Inferior parietal cortex (tissue), 1 donor: Measurements from ENCODE around the gene KCNA4.
"Not testable (repeated sequence)": the region's sequence is repeated elsewhere in the genome, so short reads cannot be mapped to it uniquely, and the experiment has no call there.

Experiments
- DNase-seq: peaks from one replicate; pipeline ENCODE4 v3.0.0-alpha.2; 2016; ENCODE audit errors: extremely low spot score

Gene KCNA4

GRCh38 chr11:30000986-30001750 lies 15.7 kb downstream of the KCNA4 start:
- DNase-seq: no peak

GRCh38 chr11:29996016-29996415 lies 20.8 kb downstream of the KCNA4 start:
- no peak for DNase-seq

GRCh38 chr11:29989174-29989970 lies 27.5 kb downstream of the KCNA4 start:
- DNase-seq: no peak

GRCh38 chr11:29985248-29985647 lies 31.6 kb downstream of the KCNA4 start:
- no peak for DNase-seq

- no peak for DNase-seq
Observed at GRCh38 chr11:29984544-29984943, 32.3 kb downstream of the KCNA4 start.

- no peak for DNase-seq
Observed at GRCh38 chr11:29978549-29978948, 38.3 kb downstream of the KCNA4 start.

- not testable (repeated sequence) for DNase-seq
Observed at GRCh38 chr11:29975580-29975979, 41.2 kb downstream of the KCNA4 start.

GRCh38 chr11:29963796-29964195 lies 53.0 kb downstream of the KCNA4 start:
- DNase-seq: no peak

GRCh38 chr11:29963036-29963435 lies 53.8 kb downstream of the KCNA4 start:
- no peak for DNase-seq

- no peak for DNase-seq
Observed at GRCh38 chr11:29962243-29962642, 54.6 kb downstream of the KCNA4 start.
